ENCODE measurements around the gene ICA1. TPM values are rescaled to one million over a fixed set of nuclear protein-coding genes. Genes with fewer than 3 reads are reported as not detected.

Gene ICA1
- total RNA-seq, 3 donors from 2014 or later: 22.1 to 70.1 (median 45.7) TPM

DNA sequence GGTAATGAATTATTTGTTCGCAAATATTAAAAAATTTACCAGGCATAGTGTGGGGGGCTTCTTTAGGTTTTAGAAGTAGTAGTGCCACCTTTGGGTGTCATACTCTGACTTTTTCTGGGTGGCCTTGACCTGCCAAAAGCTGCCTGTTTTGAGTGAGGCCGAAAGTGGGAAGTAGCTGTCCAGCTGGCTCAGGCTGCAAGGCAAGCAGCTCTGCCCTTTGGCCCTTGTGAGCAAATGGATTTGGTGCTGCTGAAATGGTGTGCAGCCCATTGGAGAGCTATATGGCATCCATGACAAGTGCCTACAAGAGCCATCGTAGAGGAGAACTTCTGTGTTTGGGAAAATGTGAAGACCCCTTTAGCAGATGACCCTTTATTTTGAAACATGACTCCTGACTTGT, 20.2 kb upstream of the ICA1 start:
- Histone ChIP-seq H3K4me3 (no peak overlapping the region), H3K27me3 (no peaks in the 10 kb centered on the region), H3K9me3 (no peaks in the 10 kb centered on the region), H3K27ac (no peak overlapping the region), H3K4me1 (no peaks in the 10 kb centered on the region), H3K36me3 (no peaks in the 10 kb centered on the region)
- DNase-seq (ENCODE audit: low spot score in 2 of 2): no peak
- TF ChIP-seq, protein P1, sequence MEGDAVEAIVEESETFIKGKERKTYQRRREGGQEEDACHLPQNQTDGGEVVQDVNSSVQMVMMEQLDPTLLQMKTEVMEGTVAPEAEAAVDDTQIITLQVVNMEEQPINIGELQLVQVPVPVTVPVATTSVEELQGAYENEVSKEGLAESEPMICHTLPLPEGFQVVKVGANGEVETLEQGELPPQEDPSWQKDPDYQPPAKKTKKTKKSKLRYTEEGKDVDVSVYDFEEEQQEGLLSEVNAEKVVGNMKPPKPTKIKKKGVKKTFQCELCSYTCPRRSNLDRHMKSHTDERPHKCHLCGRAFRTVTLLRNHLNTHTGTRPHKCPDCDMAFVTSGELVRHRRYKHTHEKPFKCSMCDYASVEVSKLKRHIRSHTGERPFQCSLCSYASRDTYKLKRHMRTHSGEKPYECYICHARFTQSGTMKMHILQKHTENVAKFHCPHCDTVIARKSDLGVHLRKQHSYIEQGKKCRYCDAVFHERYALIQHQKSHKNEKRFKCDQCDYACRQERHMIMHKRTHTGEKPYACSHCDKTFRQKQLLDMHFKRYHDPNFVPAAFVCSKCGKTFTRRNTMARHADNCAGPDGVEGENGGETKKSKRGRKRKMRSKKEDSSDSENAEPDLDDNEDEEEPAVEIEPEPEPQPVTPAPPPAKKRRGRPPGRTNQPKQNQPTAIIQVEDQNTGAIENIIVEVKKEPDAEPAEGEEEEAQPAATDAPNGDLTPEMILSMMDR (IDR thresholded peaks at IDR 0.05): no peak
- TF ChIP-seq POLR2AphosphoS5 (IDR thresholded peaks at IDR 0.05): no peak
- TF ChIP-seq POLR2A (IDR thresholded peaks at IDR 0.05): no peak
- intact Hi-C loops (cut with DNase I; ENCODE audit: low total_unique reads): no loop called here

DNA sequence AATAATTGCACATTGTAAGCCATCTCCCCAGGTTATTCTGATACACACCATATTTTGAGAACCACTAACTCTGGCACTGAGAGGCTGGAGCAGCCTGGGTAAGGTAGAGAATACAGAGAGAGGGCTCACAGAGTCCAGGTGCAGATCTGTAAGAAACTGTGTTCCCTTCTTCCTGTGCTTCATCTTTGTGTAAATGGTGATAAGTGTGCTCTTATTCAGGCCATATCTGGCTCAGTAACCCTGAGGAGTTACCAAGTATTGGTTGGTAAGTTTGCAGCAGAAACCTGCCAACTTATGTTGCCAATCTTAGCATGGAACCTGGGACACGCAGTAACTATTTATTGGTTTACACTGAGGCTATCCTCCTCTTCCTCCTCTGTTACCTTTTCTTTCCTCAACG, 16.2 kb upstream of the ICA1 start:
- no peaks in the 10 kb centered on the region for H3K27me3 ChIP-seq
- TF ChIP-seq POLR2AphosphoS5 (IDR thresholded peaks at IDR 0.05): no peak
- TF ChIP-seq, protein P1 (IDR thresholded peaks at IDR 0.05): no peak
- no peak for TF ChIP-seq POLR2A (IDR thresholded peaks at IDR 0.05)

DNA sequence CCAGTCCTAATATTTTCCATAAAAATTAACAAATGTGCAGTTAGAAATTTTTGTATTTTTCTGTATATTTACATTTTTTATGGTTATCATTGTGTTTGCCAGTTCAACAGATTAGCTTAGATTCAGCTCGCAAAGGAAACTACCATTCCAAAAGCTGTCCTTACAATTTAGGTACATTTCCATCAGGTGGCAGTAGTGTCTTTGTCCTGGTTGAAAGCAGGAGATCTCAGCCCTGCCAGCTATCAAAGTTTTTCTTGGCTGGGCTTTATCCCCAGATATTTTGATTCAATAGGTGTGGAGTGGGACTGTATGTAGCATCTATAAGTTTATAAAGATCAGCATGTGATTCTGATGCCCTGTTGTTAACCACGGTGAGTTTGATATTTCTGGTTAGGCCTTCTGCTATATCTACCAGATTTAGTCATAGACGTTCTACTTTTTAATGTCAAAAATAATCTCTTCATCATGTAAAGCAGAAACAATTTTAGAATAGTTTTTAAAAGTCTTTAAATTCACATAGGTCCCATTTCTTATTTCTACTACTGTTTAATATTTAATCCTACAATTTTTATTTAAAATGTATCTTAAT, 15.5 kb upstream of the ICA1 start:
- Histone ChIP-seq H3K4me1 (no peaks in the 10 kb centered on the region), H3K27me3 (no peaks in the 10 kb centered on the region), H3K4me3 (no peak overlapping the region), H3K27ac (no peak overlapping the region), H3K9me3 (no peaks in the 10 kb centered on the region), H3K36me3 (no peaks in the 10 kb centered on the region)
- intact Hi-C loops (cut with DNase I; ENCODE audit: low total_unique reads): no loop called here
- DNase-seq (ENCODE audit: low spot score in 2 of 2): no peak
- TF ChIP-seq POLR2AphosphoS5 (IDR thresholded peaks at IDR 0.05) (no peak), POLR2A (IDR thresholded peaks at IDR 0.05) (no peak)
- TF ChIP-seq, protein P1 (IDR thresholded peaks at IDR 0.05): no peak

More for the DNA sequence above, 16.2 kb upstream of the ICA1 start:
- Histone ChIP-seq H3K36me3 (no peaks in the 10 kb centered on the region), H3K27ac (no peak overlapping the region), H3K4me3 (no peak overlapping the region), H3K9me3 (no peaks in the 10 kb centered on the region), H3K4me1 (no peaks in the 10 kb centered on the region)
- intact Hi-C loops (cut with DNase I; ENCODE audit: low total_unique reads): no loop called here
- DNase-seq (ENCODE audit: low spot score in 2 of 2): no peak

DNA sequence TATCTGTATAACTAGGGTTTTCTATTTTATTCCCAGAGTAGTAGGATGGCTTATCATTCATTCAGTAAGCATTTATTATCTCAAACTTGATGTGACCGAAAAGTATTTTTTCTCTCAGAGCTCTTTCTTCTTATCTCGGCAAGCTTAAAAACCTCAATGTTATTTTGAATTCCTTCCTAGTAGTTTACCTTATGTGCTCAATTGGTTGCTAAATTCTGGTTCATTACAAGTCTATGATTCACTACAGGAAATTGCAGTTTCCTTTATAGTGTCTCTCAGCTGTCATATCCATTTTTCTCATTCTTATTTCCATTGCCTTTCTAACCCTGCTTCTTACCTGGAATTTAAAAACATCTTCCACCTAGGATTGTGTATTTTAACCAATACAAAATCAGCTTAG, 12.6 kb upstream of the ICA1 start:
- TF ChIP-seq POLR2AphosphoS5 (IDR thresholded peaks at IDR 0.05) (no peak), POLR2A (IDR thresholded peaks at IDR 0.05) (no peak)
- no peaks in the 10 kb centered on the region for H3K27me3 ChIP-seq
- no peaks in the 10 kb centered on the region for H3K4me1 ChIP-seq
- no peak overlapping the region for H3K27ac ChIP-seq
- intact Hi-C loops (cut with DNase I; ENCODE audit: low total_unique reads): no loop called here
- H3K36me3 ChIP-seq: no peaks in the 10 kb centered on the region
- H3K9me3 ChIP-seq: no peaks in the 10 kb centered on the region
- no peak for DNase-seq (ENCODE audit: low spot score in 2 of 2)
- no peak overlapping the region for H3K4me3 ChIP-seq

DNA sequence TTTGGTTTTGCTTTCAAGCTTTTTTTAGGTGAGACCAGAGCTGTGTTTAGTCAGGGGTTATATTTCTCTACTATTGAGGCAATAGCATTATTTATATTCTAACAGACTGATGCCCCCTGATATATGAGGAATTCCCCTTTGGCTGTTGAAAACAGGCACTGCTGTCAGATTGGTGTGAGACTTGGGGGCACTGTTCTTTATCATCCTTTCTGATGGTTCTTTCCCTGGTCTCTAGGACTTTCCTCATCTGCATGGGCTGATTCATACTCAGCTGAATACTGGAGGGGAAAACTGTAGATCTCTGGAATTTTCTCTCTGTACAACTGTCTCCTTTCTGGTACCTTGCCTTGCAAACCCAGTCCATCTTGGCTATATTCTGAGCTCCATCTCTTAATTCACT, 10.0 kb upstream of the ICA1 start:
- DNase-seq (ENCODE audit: low spot score in 2 of 2): no peak
- Histone ChIP-seq H3K27me3 (no peaks in the 10 kb centered on the region), H3K4me3 (no peak overlapping the region), H3K9me3 (no peaks in the 10 kb centered on the region), H3K27ac (no peak overlapping the region), H3K36me3 (no peaks in the 10 kb centered on the region), H3K4me1 (no peaks in the 10 kb centered on the region)
- no peak for TF ChIP-seq POLR2AphosphoS5 (IDR thresholded peaks at IDR 0.05)
- TF ChIP-seq, protein P1 (IDR thresholded peaks at IDR 0.05): no peak
- no peak for TF ChIP-seq POLR2A (IDR thresholded peaks at IDR 0.05)
- intact Hi-C loops (cut with DNase I; ENCODE audit: low total_unique reads): no loop called here

DNA sequence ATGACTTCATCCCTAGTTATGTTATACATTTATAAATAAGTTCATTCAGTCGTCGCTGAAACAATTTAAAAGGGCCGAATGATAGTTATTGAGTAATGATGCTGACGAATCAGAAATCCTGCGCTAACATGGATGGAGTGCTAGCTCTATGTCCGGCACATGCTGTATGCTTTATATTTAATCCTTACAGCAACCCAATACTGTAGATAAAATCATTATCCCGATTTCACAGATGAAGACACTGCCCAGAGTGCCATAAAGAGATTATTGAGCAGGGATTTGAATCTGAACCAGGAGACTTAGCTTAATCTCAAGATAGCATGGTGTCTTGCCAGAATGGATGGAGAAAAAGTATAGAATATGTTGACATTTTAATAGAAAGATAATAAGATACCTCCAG, 1.1 kb upstream of the ICA1 start:
- no peak overlapping the region for H3K4me3 ChIP-seq

More for the DNA sequence above, 1.1 kb upstream of the ICA1 start:
- intact Hi-C loops (cut with DNase I; ENCODE audit: low total_unique reads): no loop called here
- TF ChIP-seq, protein P1 (IDR thresholded peaks at IDR 0.05): no peak
- TF ChIP-seq POLR2A (IDR thresholded peaks at IDR 0.05) (no peak), POLR2AphosphoS5 (IDR thresholded peaks at IDR 0.05) (no peak)
- Histone ChIP-seq H3K4me1 (no peaks in the 10 kb centered on the region), H3K9me3 (no peaks in the 10 kb centered on the region), H3K36me3 (no peaks in the 10 kb centered on the region), H3K27ac (no peak overlapping the region), H3K27me3 (no peaks in the 10 kb centered on the region)
- no peak for DNase-seq (ENCODE audit: low spot score in 2 of 2)

All from breast epithelium (tissue), 4 donors.